Femur (tissue), 1 donor: Measurements from ENCODE around the gene OR4E2.
"Not testable (repeated sequence)": the region's sequence is repeated elsewhere in the genome, so short reads cannot be mapped to it uniquely, and the experiment has no call there.

Experiments used
- DNase-seq: peaks from one replicate; pipeline ENCODE4 v3.0.0-alpha.2; 2017

OR4E2 gene

GRCh38 chr14:21653331-21653885, at the start of gene OR4E2:
OR4E2 (plus strand) TSS chr14:21653835; CDS start chr14:21665083, 11,248 bp downstream.
- no peak for DNase-seq

- DNase-seq: no peak
Measured at GRCh38 chr14:21612324-21612723, 41.3 kb upstream of the OR4E2 start.

GRCh38 chr14:21614240-21614639, 39.4 kb upstream of the OR4E2 start:
- DNase-seq: no peak

- no peak for DNase-seq
Measured at GRCh38 chr14:21617614-21618013, 36.0 kb upstream of the OR4E2 start.

GRCh38 chr14:21626491-21627230, 27.0 kb upstream of the OR4E2 start:
- no peak for DNase-seq

GRCh38 chr14:21630503-21630902, 23.1 kb upstream of the OR4E2 start:
- not testable (repeated sequence) for DNase-seq

- no peak for DNase-seq
Measured at GRCh38 chr14:21631084-21631483, 22.6 kb upstream of the OR4E2 start.

GRCh38 chr14:21634840-21635239, 18.8 kb upstream of the OR4E2 start, which contains the start of gene OR10G2:
OR10G2 (minus strand) TSS chr14:21634940; CDS start chr14:21634842, 98 bp downstream.
- DNase-seq: no peak

- no peak for DNase-seq
Measured at GRCh38 chr14:21642683-21643082, 11.0 kb upstream of the OR4E2 start.

- no peak for DNase-seq
Measured at GRCh38 chr14:21643407-21643806, 10.2 kb upstream of the OR4E2 start.

- DNase-seq: no peak
Measured at GRCh38 chr14:21647380-21647779, 6.3 kb upstream of the OR4E2 start.

GRCh38 chr14:21652209-21652808, 1.3 kb upstream of the OR4E2 start:
- DNase-seq: no peak

- DNase-seq: no peak
Measured at GRCh38 chr14:21654215-21654614, 580 bp downstream of the OR4E2 start.

- DNase-seq: no peak
Measured at GRCh38 chr14:21656980-21657379, 3.3 kb downstream of the OR4E2 start.

GRCh38 chr14:21668377-21668776, 14.7 kb downstream of the OR4E2 start:
- no peak for DNase-seq

GRCh38 chr14:21669284-21669683, 15.6 kb downstream of the OR4E2 start:
- DNase-seq: no peak

- DNase-seq: no peak
Measured at GRCh38 chr14:21671371-21671770, 17.7 kb downstream of the OR4E2 start.

GRCh38 chr14:21672116-21672515, 18.5 kb downstream of the OR4E2 start:
- no peak for DNase-seq

GRCh38 chr14:21673718-21674117, 20.1 kb downstream of the OR4E2 start, which contains the start of gene OR4E1:
OR4E1 (minus strand) TSS chr14:21673818; CDS start chr14:21670935, 2,883 bp downstream.
- no peak for DNase-seq

GRCh38 chr14:21675566-21675965, 21.9 kb downstream of the OR4E2 start:
- no peak for DNase-seq

GRCh38 chr14:21680072-21680471, 26.4 kb downstream of the OR4E2 start:
- no peak for DNase-seq

GRCh38 chr14:21686468-21686867, 32.8 kb downstream of the OR4E2 start:
- no peak for DNase-seq

- no peak for DNase-seq
Measured at GRCh38 chr14:21694425-21694824, 40.8 kb downstream of the OR4E2 start.

- DNase-seq: not testable (repeated sequence)
Measured at GRCh38 chr14:21697662-21698061, 44.0 kb downstream of the OR4E2 start.
